GM12878 (cell line): ENCODE data around the gene GARNL3. TPM values are rescaled to one million over a fixed set of nuclear protein-coding genes. Genes with fewer than 3 reads are reported as not detected.

Experiments
- ATAC-seq: fragments of 200-7000 bp; cut with Tn5 transposase; 3 replicates; pipeline ENCODE4 v1.9.1; 2020; ENCODE audit warnings: mild to moderate bottlenecking, moderate library complexity
- BruUV-seq: library from RNA; stranded (reverse); fragments of 400-500 nt; replicated peaks from 2 replicates; lab custom pipeline; 2021; lab: Mats Ljungman, UMichigan
- CTCF ChIA-PET: fragments of 300-600 bp; sonication (Branson Sonifier 250); formaldehyde crosslinking; extraction: SDS; loops from one replicate; lab custom pipeline; 2021; ENCODE audit warnings: inconsistent platforms; lab: Yijun Ruan, JAX
- POLR2A ChIA-PET: fragments of 350-600 bp; formaldehyde crosslinking; extraction: SDS; loops from one replicate; lab custom pipeline; 2021; ENCODE audit warnings: inconsistent platforms; lab: Charles Lee
- RAD21 ChIA-PET: fragments of 300-600 bp; sonication (Branson Sonifier 250); formaldehyde crosslinking; loops from one replicate; lab custom pipeline; 2023; ENCODE audit warnings: antibody characterized with exemption; ENCODE audit not compliant: unreplicated experiment; lab: Charles Lee
- SMC1A ChIA-PET: fragments of 300-600 bp; sonication (Branson Sonifier 250); formaldehyde crosslinking; loops from one replicate; lab custom pipeline; 2023; ENCODE audit not compliant: unreplicated experiment, uncharacterized antibody; lab: Charles Lee
- DNase-seq: peaks from one replicate; pipeline ENCODE4 v3.0.0-alpha.2; 2011; ENCODE audit warnings: low read depth, low spot score
- FAIRE-seq: peaks from 3 replicates; lab custom pipeline; 2011; peaks lifted over from hg19 to GRCh38; lab: Jason Lieb, UNC
- H2AFZ ChIP-seq: 2 replicates; pipeline ENCODE4 v1.6.0; 2011; ENCODE audit warnings: low read depth, low read length, control low read depth; ENCODE audit not compliant: control insufficient read depth
- H3K27ac ChIP-seq: 2 replicates; pipeline ENCODE4 v1.5.1; 2011; ENCODE audit warnings: control low read depth; ENCODE audit not compliant: control insufficient read depth, insufficient read depth
- H3K27me3 ChIP-seq, 2 experiments: replicated peaks in 1 of 2; 2 replicates each; pipeline versions ENCODE4 v1.6.0 to v1.6.1; 2011; ENCODE audit warnings: low read length in 1 of 2; ENCODE audit not compliant: control insufficient read depth in 2 of 2, insufficient read depth in 2 of 2
- H3K36me3 ChIP-seq, 2 experiments: 2 replicates each; pipeline ENCODE4 v1.5.1; 2011; ENCODE audit warnings: low read length in 1 of 2; ENCODE audit not compliant: control insufficient read depth in 2 of 2, insufficient read depth in 2 of 2
- H3K4me1 ChIP-seq: 2 replicates; pipeline ENCODE4 v1.6.1; 2011; ENCODE audit warnings: mild to moderate bottlenecking, low read length, moderate library complexity, mixed read lengths; ENCODE audit not compliant: control insufficient read depth, insufficient read depth
- H3K4me2 ChIP-seq: 2 replicates; pipeline ENCODE4 v1.6.0; 2011; ENCODE audit warnings: control low read depth; ENCODE audit not compliant: control insufficient read depth, insufficient read depth
- H3K4me3 ChIP-seq: fragments of 200-600 bp; sonication (generic); 2 replicates; pipeline ENCODE4 v1.5.1; 2016
- H3K79me2 ChIP-seq: 2 replicates; pipeline ENCODE4 v1.6.0; 2011; ENCODE audit warnings: low read length; ENCODE audit not compliant: control insufficient read depth, insufficient read depth
- H3K9ac ChIP-seq: 2 replicates; pipeline ENCODE4 v1.8.0; 2011; ENCODE audit warnings: low read length, control low read depth, mixed read lengths; ENCODE audit not compliant: control insufficient read depth, insufficient read depth
- H3K9me3 ChIP-seq: replicated peaks from 3 replicates; pipeline ENCODE4 v1.5.1; 2011; ENCODE audit warnings: mild to moderate bottlenecking, low read length; ENCODE audit not compliant: control insufficient read depth, insufficient read depth
- H4K20me1 ChIP-seq: 2 replicates; pipeline ENCODE4 v1.6.0; 2011; ENCODE audit not compliant: control insufficient read depth, insufficient read depth
- BHLHE40 ChIP-seq, 2 experiments: fragments of 450-650 bp in 1 of 2; IDR thresholded peaks; 2 replicates each; pipeline ENCODE4 v1.6.1; 2011 to 2017; ENCODE audit warnings: low read depth in 2 of 2, borderline replicate concordance in 1 of 2, improper control_type of control experiment in 1 of 2, low read length in 1 of 2, mild to moderate bottlenecking in 1 of 2
- HDAC2 ChIP-seq: fragments of 200-600 bp; sonication (generic); IDR thresholded peaks from 2 replicates; pipeline ENCODE4 v1.6.1; 2017
- IRF4 ChIP-seq: IDR thresholded peaks from 2 replicates; pipeline ENCODE4 v1.6.1; 2011; ENCODE audit warnings: low read depth, low read length
- JUNB ChIP-seq: IDR thresholded peaks from 2 replicates; pipeline ENCODE4 v1.6.1; 2016; ENCODE audit warnings: antibody characterized with exemption, mild to moderate bottlenecking
- MEF2A ChIP-seq: IDR thresholded peaks from 2 replicates; pipeline ENCODE4 v1.6.1; 2011; ENCODE audit warnings: low read depth, mild to moderate bottlenecking, low read length, moderate library complexity; ENCODE audit not compliant: insufficient read depth
- NBN ChIP-seq: fragments of 450-650 bp; IDR thresholded peaks from 2 replicates; pipeline ENCODE4 v1.6.1; 2016
- POLR2AphosphoS5 ChIP-seq: IDR thresholded peaks from 2 replicates; pipeline ENCODE4 v1.6.1; 2011; ENCODE audit warnings: mild to moderate bottlenecking, low read length, inconsistent platforms
- SMC3 ChIP-seq: IDR thresholded peaks from 2 replicates; pipeline ENCODE4 v1.6.1; 2011; ENCODE audit warnings: low read length, improper control_type of control experiment, borderline replicate concordance
- SPI1 ChIP-seq: IDR thresholded peaks from 2 replicates; pipeline ENCODE4 v1.6.1; 2011; ENCODE audit warnings: low read depth, mild to moderate bottlenecking, low read length, moderate library complexity, borderline replicate concordance; ENCODE audit not compliant: insufficient read depth
- STAT3 ChIP-seq: IDR thresholded peaks from 2 replicates; pipeline ENCODE4 v1.6.1; 2011; ENCODE audit warnings: low read depth, low read length, improper control_type of control experiment
- TARDBP ChIP-seq: IDR thresholded peaks from 2 replicates; pipeline ENCODE4 v1.6.1; 2016; ENCODE audit warnings: borderline replicate concordance
- TCF3 ChIP-seq: IDR thresholded peaks from 2 replicates; pipeline ENCODE4 v1.6.1; 2012; ENCODE audit warnings: low read depth, mild to moderate bottlenecking, low read length, borderline replicate concordance; ENCODE audit not compliant: insufficient read depth
- WGBS: methylation state at CpG from one replicate; pipeline ENCODE4 v1.1.6; 2016; ENCODE audit warnings: low lambda C conversion rate; ENCODE audit not compliant: insufficient replicate concordance, insufficient coverage; ENCODE audit errors: missing lambda C conversion rate; 5-methylcytosine and 5-hydroxymethylcytosine counted together
- in situ Hi-C: fragments of 300-500 bp; cut with MboI; formaldehyde crosslinking; loops from 9 replicates; pipeline ENCODE4 v1.14.3; 2018; ENCODE audit warnings: mixed read lengths
- intact Hi-C: fragments of 100-400 bp; cut with micrococcal nuclease; formaldehyde crosslinking; loops from one replicate; pipeline ENCODE4 v1.14.2; 2022; ENCODE audit not compliant: unreplicated experiment
- polyA plus RNA-seq, 11 experiments: library from polyadenylated mRNA; depleted of rRNA in 4 of 11; unstranded in 6 of 11; stranded (reverse) in 5 of 11; fragments of >200 nt; fragmentation: Nextera tagmentation in 4 of 11; fragmentation: Illumina TruSeq in 1 of 11; extraction: Ambion mirVana in 4 of 11; extraction: Trizol in 1 of 11; gene quantifications; 1 replicate in 1 of 11; 2 replicates in 10 of 11; pipeline versions ENCODE4 v1.2.1 to v1.2.3, GENCODE V29; 2011 to 2016; ENCODE audit warnings: inconsistent platforms in 2 of 11, missing spikeins in 2 of 11, low read depth in 1 of 11
- total RNA-seq, 4 experiments: library from RNA; depleted of rRNA in 3 of 4; stranded (reverse); fragments of >200 nt in 3 of 4; fragmentation: Illumina TruSeq in 1 of 4; extraction: Trizol in 1 of 4; gene quantifications; 2 replicates each; pipeline versions ENCODE4 v1.2.1 to v1.2.3, GENCODE V29; 2013 to 2021
- TF ChIP-seq, protein P1 (sequence below): IDR thresholded peaks from 2 replicates; pipeline ENCODE4 v1.6.1; 2011; ENCODE audit warnings: low read depth, mild to moderate bottlenecking, low read length, moderate library complexity, borderline replicate concordance; ENCODE audit errors: extremely low read depth

GARNL3 gene
- total and polyA plus RNA-seq, 10 of the 15 experiments (the other 5 are each of a cell fraction or from before 2014, with no cell fraction given), result 0.89 to 13.2 (median 6.3) TPM

DNA sequence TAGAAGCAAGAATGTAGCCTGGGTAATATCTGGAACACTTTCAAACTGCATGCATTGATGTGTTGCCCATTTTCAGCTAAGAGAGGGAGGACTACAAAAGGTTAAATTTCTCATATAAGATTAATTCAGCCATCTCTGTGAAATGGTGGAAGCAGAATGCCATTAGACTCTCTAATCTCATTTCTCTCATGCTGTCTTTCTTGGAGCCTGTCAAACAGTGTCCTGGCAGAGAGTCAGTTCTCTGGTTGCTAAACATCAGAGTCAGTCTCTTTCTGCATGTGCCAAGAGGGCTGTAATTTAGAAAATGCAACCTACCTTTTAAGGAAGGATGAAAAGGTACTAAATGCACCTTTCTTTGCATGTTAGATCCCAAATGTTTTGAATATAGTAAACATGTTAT lies 910 bp upstream of the GARNL3 start (continued):
- TF ChIP-seq SMC3, result no peak
- no peak for TF ChIP-seq HDAC2
- TF ChIP-seq TARDBP, result no peak

DNA sequence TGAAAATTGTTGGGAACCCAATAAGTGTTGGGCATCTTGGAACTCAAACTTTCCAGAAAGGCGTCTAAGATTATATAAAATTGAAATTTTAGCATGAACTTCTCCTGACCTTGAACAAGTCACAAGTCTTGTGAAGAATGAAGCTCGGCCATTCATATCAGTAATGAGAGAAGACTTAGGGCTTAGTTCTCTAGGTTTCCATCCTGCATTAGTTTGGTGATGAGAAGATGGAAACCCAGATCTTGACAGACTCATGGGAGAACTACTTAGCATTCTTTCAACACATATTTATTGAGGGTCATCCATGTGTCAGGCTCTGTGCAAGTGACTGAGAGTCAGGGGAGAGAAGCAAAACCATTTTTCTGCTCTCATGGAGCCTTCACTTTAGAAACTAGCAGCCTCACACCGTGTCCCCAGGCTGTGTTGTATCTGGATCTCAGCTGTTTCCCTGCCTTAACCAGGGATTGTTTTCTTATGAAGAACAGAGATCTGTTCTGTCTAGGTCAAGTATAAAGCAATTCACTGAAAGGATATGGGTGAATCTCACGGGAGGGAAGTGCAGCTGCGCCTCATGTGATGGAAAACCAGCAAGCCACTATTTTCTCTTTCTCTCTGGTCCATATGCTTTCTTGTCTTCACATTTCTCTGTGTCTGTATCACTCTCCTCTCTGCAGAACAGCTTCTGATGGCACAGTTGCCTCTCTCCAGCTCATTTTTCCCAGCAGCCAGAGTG lies 3.4 kb downstream of the GARNL3 start:
- ChIA-PET POLR2A (interaction anchor here (1.4 kb wide), 1 partner anchor 9 kb away, joined by 6 read pairs; no protein-coding TSS in a partner anchor), SMC1A (interaction anchor here (0.6 to 2.5 kb wide), 7 partner anchors 9 to 129 kb away, joined by 3 to 7 read pairs (median 3); partner anchors contain the start of gene SLC2A8)

More for the DNA sequence above, 3.4 kb downstream of the GARNL3 start:
- 5% methylated on average over 5 of the region's 5 CpGs for WGBS
- BruUV-seq, result no TSS peak
- Histone ChIP-seq H3K9me3 (no peaks in the 10 kb centered on the region; the same call in 1 of the 3 replicates), H3K79me2 (peaks cover 2% of the 10 kb centered on the region; the same call in 1 of the 2 replicates), H3K4me2 (peak overlapping the region; percentile 57), H2AFZ (peak overlapping the region; percentile 59), H3K4me1 (peaks cover 34% of the 10 kb centered on the region), H3K9ac (0 out of 2 replicates have a peak overlapping the region, but pooled peaks have one; percentile 33), H3K4me3 (no peak overlapping the region), H3K36me3 (no peaks in the 10 kb centered on the region), H4K20me1 (no peaks in the 10 kb centered on the region), H3K27ac (peak overlapping the region; percentile 74), H3K27me3 (no peaks in the 10 kb centered on the region)
- peak; percentile 31 for FAIRE-seq
- CTCF ChIA-PET, result interaction anchor here (0.7 to 1.3 kb wide), 2 partner anchors 40 to 53 kb away, joined by 3 to 5 read pairs; no protein-coding TSS in a partner anchor
- RAD21 ChIA-PET, result no interaction called here
- ATAC-seq, result peak; percentile 55
- peak; percentile 32 for DNase-seq
- intact Hi-C loops (no loop called here), in situ Hi-C loops (no loop called here)
- TF ChIP-seq MEF2A (no peak), SPI1 (peak; percentile 35; the same call in 1 of the 2 replicates), TCF3 (0 out of 2 replicates have a peak, but pooled peaks have one; percentile 21), NBN (no peak), STAT3 (no peak), BHLHE40 (IDR thresholded peaks at IDR 0.05; ENCODE audit: borderline replicate concordance in 1 of 2, low read depth in 2 of 2, low read length in 1 of 2) (peak in 1 of 2 experiments; percentile 24; a peak in 1 of 4 replicates), JUNB (peak; percentile 50; the same call in 1 of the 2 replicates), POLR2AphosphoS5 (no peak), IRF4 (peak; percentile 61; the same call in 1 of the 2 replicates)
- TF ChIP-seq, protein P1, sequence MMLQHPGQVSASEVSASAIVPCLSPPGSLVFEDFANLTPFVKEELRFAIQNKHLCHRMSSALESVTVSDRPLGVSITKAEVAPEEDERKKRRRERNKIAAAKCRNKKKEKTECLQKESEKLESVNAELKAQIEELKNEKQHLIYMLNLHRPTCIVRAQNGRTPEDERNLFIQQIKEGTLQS, result no peak
